DOHH2 (cell line): Measurements from ENCODE around the gene COL4A4.

Source experiments
- H3F3A ChIP-seq: fragments of 200-600 bp; sonication (generic), shearing (Covaris generic); 2 replicates; pipeline ENCODE4 v1.6.0; 2016; ENCODE audit warnings: antibody characterized with exemption, mild to moderate bottlenecking; ENCODE audit not compliant: control insufficient read depth, insufficient read depth
- H3K27ac ChIP-seq: fragments of 200-600 bp; sonication (generic); 2 replicates; pipeline ENCODE4 v1.5.1; 2014; ENCODE audit warnings: low read depth, mild to moderate bottlenecking, low read length, moderate library complexity
- H3K27me3 ChIP-seq: fragments of 200-600 bp; sonication (generic); 2 replicates; pipeline ENCODE4 v1.6.1; 2014; ENCODE audit warnings: mild to moderate bottlenecking, low read length, mixed read lengths; ENCODE audit not compliant: control insufficient read depth
- H3K36me3 ChIP-seq: fragments of 200-600 bp; sonication (generic); 2 replicates; pipeline ENCODE4 v1.6.1; 2014; ENCODE audit warnings: mild to moderate bottlenecking, low read length, moderate library complexity, mixed read lengths; ENCODE audit not compliant: control insufficient read depth
- H3K4me1 ChIP-seq: fragments of 200-600 bp; sonication (generic); 2 replicates; pipeline ENCODE4 v1.6.1; 2014; ENCODE audit warnings: mild to moderate bottlenecking, low read length, mixed read lengths; ENCODE audit not compliant: control insufficient read depth
- H3K4me2 ChIP-seq: fragments of 200-600 bp; sonication (generic); 2 replicates; pipeline ENCODE4 v1.6.0; 2014; ENCODE audit warnings: mild to moderate bottlenecking, low read length, moderate library complexity
- H3K4me3 ChIP-seq: fragments of 200-600 bp; sonication (generic); 2 replicates; pipeline ENCODE4 v1.5.1; 2014; ENCODE audit warnings: mild to moderate bottlenecking, low read length, mixed read lengths
- H3K79me2 ChIP-seq: fragments of 200-600 bp; sonication (generic); 2 replicates; pipeline ENCODE4 v1.6.1; 2014; ENCODE audit warnings: mild to moderate bottlenecking, low read length, mixed read lengths; ENCODE audit not compliant: control insufficient read depth
- H3K9me2 ChIP-seq: fragments of 200-600 bp; sonication (generic); replicated peaks from 2 replicates; pipeline ENCODE4 v1.6.1; 2014; ENCODE audit warnings: mild to moderate bottlenecking, low read length, mixed read lengths; ENCODE audit not compliant: control insufficient read depth
- H3K9me3 ChIP-seq: fragments of 200-600 bp; sonication (generic); 2 replicates; pipeline ENCODE4 v1.6.1; 2014; ENCODE audit warnings: antibody characterized with exemption, low read length, mixed read lengths; ENCODE audit not compliant: control insufficient read depth, insufficient read depth
- H4K20me1 ChIP-seq: fragments of 200-600 bp; sonication (generic); 2 replicates; pipeline ENCODE4 v1.6.0; 2014; ENCODE audit warnings: low read depth, mild to moderate bottlenecking, antibody characterized with exemption, low read length, moderate library complexity; ENCODE audit not compliant: control insufficient read depth, insufficient read depth
- CTCF ChIP-seq: fragments of 200-600 bp; sonication (generic); IDR thresholded peaks from one replicate; pipeline ENCODE4 v1.5.1; 2014; ENCODE audit warnings: antibody characterized with exemption, mild to moderate bottlenecking, low read depth, low read length; ENCODE audit not compliant: poor library complexity, severe bottlenecking
- EZH2phosphoT487 ChIP-seq: fragments of 200-600 bp; sonication (generic); IDR thresholded peaks from 2 replicates; pipeline ENCODE4 v1.6.1; 2017; ENCODE audit warnings: borderline replicate concordance, mild to moderate bottlenecking, antibody characterized with exemption, low read length, moderate library complexity, mixed read lengths

COL4A4 gene

DNA sequence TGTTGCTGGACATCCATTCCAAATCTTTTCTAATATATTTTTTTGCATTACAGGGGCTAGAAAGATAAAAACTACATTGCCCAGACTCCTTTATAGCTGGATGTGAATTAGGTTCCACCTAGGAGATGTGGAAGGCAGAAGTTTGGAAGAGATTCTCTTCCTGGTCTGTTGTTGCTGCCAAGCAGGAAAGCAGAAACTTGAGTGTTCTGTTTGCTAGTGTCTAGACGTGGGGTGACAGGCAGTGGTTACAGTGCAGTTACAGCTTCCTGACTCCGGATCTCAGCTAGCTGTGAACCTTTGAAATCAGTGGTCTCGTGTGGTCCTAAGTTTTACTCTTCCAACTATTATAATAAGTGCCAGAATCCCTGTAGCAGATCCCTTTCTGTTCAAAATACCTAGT lies 46.2 kb downstream of the COL4A4 start:
- Histone ChIP-seq H3K36me3 (no peaks in the 10 kb centered on the region), H3K4me2 (no peak overlapping the region), H3F3A (no peaks in the 10 kb centered on the region), H3K79me2 (no peaks in the 10 kb centered on the region), H3K9me3 (no peaks in the 10 kb centered on the region), H3K27ac (no peak overlapping the region), H3K4me1 (no peaks in the 10 kb centered on the region), H3K4me3 (no peak overlapping the region), H4K20me1 (0 out of 2 replicates have a peak, but pooled peaks cover 3% of the 10 kb centered on the region), H3K9me2 (no peaks in the 10 kb centered on the region), H3K27me3 (no peaks in the 10 kb centered on the region)
- TF ChIP-seq CTCF (no peak), EZH2phosphoT487 (no peak)

GRCh38 chr2:227117027-227117426 lies 47.0 kb downstream of the COL4A4 start:
- no peaks in the 10 kb centered on the region for H3K36me3 ChIP-seq
- no peaks in the 10 kb centered on the region for H3K4me1 ChIP-seq
- no peak overlapping the region for H3K27ac ChIP-seq
- no peak for TF ChIP-seq CTCF
- no peak for TF ChIP-seq EZH2phosphoT487
- no peaks in the 10 kb centered on the region for H3K79me2 ChIP-seq
- no peak overlapping the region for H3K4me3 ChIP-seq
- no peaks in the 10 kb centered on the region for H3K9me2 ChIP-seq
- no peak overlapping the region for H3K4me2 ChIP-seq
- H3K9me3 ChIP-seq = no peaks in the 10 kb centered on the region
- no peaks in the 10 kb centered on the region for H3F3A ChIP-seq
- 0 out of 2 replicates have a peak, but pooled peaks cover 3% of the 10 kb centered on the region for H4K20me1 ChIP-seq
- H3K27me3 ChIP-seq = no peaks in the 10 kb centered on the region

DNA sequence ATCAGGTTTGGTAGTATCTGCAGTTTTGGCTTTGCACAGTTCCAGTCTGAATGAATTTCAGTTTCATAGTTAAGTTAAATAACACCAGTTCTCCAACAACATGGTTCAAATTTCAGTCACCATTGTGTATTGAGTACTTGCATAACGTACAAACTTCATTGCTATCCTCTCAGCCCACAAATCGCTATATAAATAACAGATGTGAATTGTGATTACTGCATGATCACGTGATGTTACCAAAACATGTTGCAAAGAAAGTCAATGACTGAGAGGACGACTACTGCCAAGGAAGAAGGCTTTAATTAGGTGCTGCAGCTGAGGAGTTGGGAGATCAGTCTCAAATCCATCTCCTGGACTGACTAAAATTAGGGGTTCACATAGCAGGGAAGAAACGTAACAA lies 48.2 kb downstream of the COL4A4 start:
- no peak overlapping the region for H3K27ac ChIP-seq
- H4K20me1 ChIP-seq = 0 out of 2 replicates have a peak, but pooled peaks cover 3% of the 10 kb centered on the region
- no peak for TF ChIP-seq CTCF
- TF ChIP-seq EZH2phosphoT487 = no peak
- no peaks in the 10 kb centered on the region for H3K9me3 ChIP-seq
- no peak overlapping the region for H3K4me2 ChIP-seq
- no peaks in the 10 kb centered on the region for H3K27me3 ChIP-seq
- no peak overlapping the region for H3K4me3 ChIP-seq
- H3K9me2 ChIP-seq = no peaks in the 10 kb centered on the region
- H3K36me3 ChIP-seq = no peaks in the 10 kb centered on the region
- H3F3A ChIP-seq = no peaks in the 10 kb centered on the region
- H3K79me2 ChIP-seq = no peaks in the 10 kb centered on the region
- no peaks in the 10 kb centered on the region for H3K4me1 ChIP-seq
